GM18870 (cell line): ENCODE results near the gene M1AP.
"Not testable (repeated sequence)": the region's sequence is repeated elsewhere in the genome, so short reads cannot be mapped to it uniquely, and the experiment has no call there.

Experiments
- ATAC-seq: cut with Tn5 transposase; IDR thresholded peaks from one replicate; pipeline ENCODE4 v1.9.1; 2021; ENCODE audit warnings: moderate library complexity; ENCODE audit not compliant: unreplicated experiment

The M1AP gene

GRCh38 chr2:74653985-74654882 lies 6.1 kb upstream of the M1AP start, which contains the start of gene SEMA4F:
SEMA4F (plus strand) TSS chr2:74654247; CDS start chr2:74654377, 130 bp downstream.
- peak; percentile 97 for ATAC-seq

- peak; percentile 28 for ATAC-seq
These were observed 5.5 kb upstream of the M1AP start for GRCh38 chr2:74653589-74653984.

GRCh38 chr2:74646834-74647482 lies 1.2 kb downstream of the M1AP start:
- ATAC-seq = no peak

- ATAC-seq = no peak
These were observed 1.9 kb downstream of the M1AP start for GRCh38 chr2:74646201-74646600.

GRCh38 chr2:74645344-74645743 lies 2.8 kb downstream of the M1AP start:
- ATAC-seq = no peak

GRCh38 chr2:74639550-74639949 lies 8.6 kb downstream of the M1AP start:
- ATAC-seq = no peak

- ATAC-seq = no peak
These were observed 15.2 kb downstream of the M1AP start for GRCh38 chr2:74632939-74633312.

GRCh38 chr2:74632209-74632938 lies 15.8 kb downstream of the M1AP start:
- ATAC-seq = no peak

- ATAC-seq = not testable (repeated sequence)
These were observed 17.7 kb downstream of the M1AP start for GRCh38 chr2:74630454-74630853.

- no peak for ATAC-seq
These were observed 19.5 kb downstream of the M1AP start for GRCh38 chr2:74628538-74629105.

GRCh38 chr2:74625658-74626425 lies 22.3 kb downstream of the M1AP start:
- no peak for ATAC-seq

- no peak for ATAC-seq
These were observed 27.5 kb downstream of the M1AP start for GRCh38 chr2:74620671-74621070.

- no peak for ATAC-seq
These were observed 28.4 kb downstream of the M1AP start for GRCh38 chr2:74619651-74620297.

GRCh38 chr2:74618410-74619083 lies 29.6 kb downstream of the M1AP start:
- no peak for ATAC-seq

GRCh38 chr2:74617122-74617521 lies 31.0 kb downstream of the M1AP start:
- ATAC-seq = no peak

GRCh38 chr2:74606927-74607326 lies 41.2 kb downstream of the M1AP start:
- no peak for ATAC-seq

- no peak for ATAC-seq
These were observed 44.7 kb downstream of the M1AP start for GRCh38 chr2:74603282-74604000.

- no peak for ATAC-seq
These were observed 45.4 kb downstream of the M1AP start for GRCh38 chr2:74602586-74603281.
